Measurements from ENCODE around the gene GUSB.
"Not testable (repeated sequence)": the region's sequence is repeated elsewhere in the genome, so short reads cannot be mapped to it uniquely, and the experiment has no call there.

The GUSB gene

DNA sequence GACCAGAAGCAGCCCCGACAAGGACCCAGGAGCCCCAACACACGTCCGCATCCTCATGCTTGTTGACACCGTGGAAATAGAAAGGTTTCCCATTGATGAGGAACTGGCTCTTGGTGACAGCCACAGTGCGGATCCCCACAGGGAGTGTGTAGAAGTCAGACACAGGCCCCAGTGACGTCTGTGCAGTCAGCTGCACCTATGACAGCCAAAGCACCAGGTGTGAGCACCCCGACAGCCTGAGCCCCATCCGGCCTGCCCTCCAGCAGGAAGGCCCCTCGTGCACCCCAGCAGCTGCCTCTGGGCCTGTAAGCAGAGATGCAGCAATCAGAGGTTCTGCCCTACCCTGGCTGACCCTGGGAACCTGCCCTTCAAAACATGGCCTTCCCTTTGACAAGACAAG lies 7.1 kb downstream of the GUSB start:
- no peak for FAIRE-seq

DNA sequence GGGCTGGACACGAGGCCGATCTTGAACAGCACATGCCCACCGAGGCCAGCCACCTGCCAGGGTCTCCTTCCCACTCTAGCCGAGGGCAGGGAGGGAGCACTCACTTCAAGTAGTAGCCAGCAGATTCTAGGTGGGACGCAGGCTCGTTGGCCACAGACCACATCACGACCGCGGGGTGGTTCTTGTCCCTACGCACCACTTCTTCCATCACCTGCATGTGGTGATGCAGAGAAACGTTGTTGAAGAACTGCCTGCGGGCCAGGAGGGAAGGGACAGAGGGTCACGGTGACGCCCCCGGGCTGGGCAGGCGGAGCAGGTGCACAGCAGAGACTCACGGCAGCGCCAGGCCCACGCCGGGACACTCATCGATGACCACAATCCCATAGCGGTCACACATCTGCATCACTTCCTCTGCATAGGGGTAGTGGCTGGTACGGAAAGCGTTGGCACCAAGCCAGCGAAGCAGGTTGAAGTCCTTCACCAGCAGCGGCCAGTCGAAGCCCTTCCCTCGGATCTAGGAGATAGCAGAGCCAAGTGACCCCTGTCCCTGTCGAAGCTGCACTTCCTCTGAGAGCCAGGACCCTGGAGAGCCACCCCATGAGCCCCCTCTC lies 7.7 kb downstream of the GUSB start:
- FAIRE-seq, result no peak

DNA sequence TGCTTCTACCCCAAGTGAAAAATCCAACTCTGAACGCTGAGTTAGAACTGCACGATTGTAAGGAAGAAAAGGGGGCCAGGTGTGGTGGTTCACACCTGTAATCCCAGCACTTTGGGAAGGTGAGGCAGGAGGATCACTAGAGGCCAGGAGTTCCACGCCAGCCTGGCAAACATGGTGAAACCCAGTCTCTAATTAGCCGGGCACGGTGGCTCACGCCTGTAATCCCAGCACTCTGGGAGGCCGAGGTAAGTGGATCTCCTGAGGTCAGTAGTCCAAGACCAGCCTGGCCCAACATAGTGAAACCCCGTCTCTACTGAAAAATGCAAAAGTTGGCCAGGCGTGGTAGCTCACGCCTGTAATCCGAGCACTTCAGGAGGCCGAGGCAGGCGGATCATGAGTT lies 9.0 kb downstream of the GUSB start:
- no peak for FAIRE-seq

DNA sequence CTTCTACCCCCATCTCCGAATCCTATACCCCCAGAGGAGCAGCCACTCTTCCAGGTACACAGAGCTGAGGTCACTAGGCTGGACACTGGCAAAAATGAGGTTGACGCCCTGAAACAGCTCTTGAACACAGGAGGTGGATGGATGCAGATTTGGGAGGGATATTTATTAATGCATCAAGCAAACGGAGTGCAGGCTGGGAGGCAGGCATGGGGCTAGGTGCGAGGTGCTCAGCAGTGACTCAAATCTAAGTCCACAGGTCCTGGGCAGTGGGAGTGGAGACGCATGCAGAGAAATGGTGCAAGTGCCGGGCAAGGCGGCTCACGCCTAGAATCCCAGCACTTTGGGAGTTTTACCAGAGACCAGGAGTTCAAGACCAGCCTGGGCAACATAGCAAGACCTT lies 11.0 kb downstream of the GUSB start:
- no peak for FAIRE-seq

DNA sequence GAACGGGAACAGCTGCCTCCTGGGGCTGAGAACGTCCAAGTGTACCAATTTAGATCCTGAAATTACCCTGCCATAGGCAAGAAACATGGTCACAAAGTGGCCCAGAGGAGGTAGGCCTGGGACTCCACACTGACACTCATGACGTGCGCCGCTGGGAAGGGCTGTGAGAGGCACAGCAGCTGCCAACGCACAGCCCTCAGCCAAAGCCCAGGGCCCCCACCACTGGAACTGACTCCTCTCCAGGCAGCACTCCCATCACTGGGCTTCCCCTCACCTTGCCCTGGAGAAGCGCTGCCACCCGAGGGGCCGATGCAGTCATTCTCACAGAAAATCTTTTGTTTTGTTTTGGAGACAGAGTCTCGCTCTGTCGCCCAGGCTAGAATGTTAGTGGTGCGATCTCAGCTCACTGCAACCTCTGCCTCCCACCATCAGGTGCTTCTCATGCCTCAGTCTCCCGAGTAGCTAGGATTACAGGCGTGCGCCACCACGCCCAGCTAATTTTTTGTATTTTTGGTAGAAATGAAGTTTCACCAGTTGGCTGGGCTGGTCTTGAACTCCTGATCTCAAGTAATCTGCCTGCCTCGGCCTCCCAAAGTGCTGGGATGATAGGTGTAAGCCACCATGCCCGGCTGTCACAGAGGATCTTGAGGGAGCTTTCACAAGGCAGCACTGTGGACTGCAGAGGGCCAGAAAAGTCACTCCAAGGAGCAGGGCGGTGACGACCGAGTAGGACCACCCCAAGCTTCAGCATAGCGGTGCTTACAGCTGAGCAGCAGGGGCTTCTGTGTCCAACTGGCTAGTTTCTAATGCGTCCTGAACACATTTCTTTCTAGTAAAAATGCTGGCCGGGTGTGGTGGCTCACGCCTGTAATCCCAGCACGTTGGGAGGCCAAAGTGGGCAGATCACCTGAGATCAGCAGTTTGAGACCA lies 13.5 kb downstream of the GUSB start:
- no peak for FAIRE-seq

DNA sequence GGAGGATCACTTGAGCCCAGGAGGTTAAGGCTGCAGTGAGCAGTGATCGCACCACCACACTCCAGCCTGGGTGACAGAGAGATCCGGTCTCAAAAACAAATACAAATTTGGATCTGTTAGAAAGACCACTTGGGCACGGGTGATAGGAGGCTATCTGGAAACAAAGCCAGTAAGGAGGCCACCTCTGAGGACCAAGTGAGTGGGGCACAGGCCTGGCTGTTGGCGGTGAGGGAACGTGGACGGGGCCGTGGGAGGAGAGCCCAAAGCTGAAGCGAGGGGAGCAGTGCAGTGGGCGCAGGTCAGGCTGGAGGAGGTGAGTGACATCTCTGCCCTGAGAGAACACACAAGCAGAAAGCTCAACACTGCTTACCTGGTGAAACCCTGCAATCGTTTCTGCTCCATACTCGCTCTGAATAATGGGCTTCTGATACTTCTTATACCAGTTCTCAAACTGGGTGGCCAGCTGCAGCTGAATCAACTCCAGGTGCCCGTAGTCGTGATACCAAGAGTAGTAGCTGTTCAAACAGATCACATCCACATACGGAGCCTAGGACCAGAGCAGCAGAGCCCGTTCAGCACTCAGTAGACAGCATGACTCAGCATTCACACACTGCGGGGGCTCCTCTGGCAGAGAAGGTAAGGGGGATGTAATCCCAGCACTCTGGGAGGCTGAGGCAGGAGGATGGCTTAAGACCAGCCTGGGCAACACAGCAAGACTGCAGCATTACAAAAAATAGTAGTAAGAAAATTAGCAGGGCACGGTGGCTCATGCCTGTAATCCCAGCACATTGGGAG lies 14.5 kb downstream of the GUSB start:
- no peak for FAIRE-seq

DNA sequence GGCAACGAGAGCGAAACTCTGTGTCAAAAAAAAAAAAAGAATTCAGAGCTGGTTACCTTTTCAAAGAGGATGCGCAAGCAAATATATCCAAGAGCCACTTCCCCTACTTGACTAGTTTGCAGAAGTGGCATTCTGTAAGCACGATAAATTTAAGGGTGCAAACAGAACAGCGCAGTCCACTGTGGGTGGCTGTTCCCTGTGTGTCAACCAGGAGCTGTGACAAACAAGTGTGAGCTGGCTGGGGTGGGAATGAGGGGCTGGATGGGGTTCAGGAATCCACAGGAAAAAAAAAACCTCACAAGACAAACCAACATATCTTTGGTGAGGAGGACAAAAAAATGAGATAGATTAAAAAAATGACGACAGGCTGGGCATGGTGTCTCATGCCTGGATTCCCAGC lies 15.9 kb downstream of the GUSB start:
- no peak for FAIRE-seq

DNA sequence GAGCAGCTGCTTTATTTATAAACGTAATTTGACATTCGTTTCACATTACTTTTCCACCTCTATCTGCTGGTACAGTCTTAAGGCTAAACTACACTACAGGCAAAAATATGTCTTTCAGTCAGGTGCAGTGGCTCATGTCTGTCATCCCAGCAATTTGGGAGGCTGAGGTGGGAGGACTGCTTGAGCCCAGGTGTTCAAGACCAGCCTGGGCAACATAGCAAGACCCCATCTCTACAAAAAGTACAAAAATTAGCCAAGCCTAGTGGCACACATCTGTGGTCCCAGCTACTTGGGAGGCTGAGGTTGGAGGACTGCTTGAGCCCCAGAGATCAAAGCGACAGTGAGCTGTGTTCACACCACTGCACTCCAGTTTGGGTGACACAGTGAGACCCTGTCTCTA lies 17.3 kb downstream of the GUSB start:
- not testable (repeated sequence) for FAIRE-seq

DNA sequence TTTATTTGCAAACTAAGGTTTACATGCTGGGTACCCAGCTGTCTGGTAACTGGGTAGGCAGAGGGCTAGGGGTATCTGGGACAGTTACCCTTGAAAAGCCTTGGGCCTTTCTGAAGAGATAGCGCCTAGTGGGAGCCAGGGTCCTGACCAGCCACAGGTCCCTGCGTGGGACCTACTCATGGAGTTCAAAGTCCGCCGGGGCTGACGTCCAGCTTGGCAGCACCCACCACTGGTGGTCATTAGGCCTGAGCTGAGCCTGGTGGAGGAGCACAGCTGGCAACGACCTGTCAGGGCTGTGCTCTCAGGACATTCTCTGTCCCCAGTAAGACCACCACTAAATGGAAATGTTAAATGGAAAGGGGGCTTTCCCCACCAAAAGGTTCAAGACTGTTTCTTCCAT lies 20.0 kb downstream of the GUSB start:
- FAIRE-seq, result no peak

DNA sequence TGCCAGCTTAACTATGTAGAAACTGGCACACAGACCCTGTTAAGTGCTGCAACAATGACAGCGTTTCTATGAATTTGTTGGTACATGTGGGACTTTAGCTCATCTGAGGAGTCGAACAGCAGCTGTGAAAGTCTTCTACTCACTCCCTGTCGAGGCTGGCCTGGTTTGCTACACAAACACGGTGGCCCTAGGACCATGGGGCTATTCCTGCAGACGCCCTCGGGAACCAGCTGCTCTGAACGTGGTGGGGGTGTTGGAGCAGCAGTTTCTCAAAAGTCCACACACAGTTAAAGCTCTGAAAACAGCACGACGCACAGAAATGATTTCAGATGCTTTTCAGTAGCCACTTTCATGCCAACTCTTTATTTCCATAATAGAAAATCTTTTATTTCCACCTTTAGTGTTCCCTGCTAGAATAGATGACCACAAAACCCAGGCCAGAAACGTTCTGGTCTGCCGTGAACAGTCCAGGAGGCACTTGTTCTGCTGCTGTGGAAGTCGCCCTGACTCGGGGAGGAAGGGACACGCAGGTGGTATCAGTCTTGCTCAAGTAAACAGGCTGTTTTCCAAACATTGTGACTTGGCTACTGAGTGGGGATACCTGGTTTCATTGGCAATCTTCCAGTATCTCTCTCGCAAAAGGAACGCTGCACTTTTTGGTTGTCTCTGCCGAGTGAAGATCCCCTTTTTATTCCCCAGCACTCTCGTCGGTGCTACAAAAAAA lies 21.5 kb downstream of the GUSB start:
- no peak for FAIRE-seq

DNA sequence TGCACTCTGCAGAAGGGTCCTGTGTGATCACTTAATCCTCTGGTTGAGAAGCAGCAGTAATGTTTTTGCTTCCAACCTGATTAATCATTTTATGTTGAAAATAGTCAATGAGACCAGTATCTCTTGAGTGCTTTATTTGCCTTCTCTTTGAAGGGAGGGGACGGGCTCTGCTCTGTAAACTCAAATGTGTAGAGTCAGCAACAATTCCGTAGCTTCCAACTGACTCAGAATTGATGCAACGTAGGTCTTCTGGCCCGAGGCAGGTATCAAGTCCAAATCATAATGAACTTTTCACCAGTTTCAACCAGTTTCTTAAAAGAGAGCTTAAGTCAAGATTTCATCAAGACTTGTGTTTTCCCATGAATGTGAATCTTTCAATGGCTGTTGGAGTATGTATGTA lies 26.3 kb downstream of the GUSB start:
- no peak for FAIRE-seq

DNA sequence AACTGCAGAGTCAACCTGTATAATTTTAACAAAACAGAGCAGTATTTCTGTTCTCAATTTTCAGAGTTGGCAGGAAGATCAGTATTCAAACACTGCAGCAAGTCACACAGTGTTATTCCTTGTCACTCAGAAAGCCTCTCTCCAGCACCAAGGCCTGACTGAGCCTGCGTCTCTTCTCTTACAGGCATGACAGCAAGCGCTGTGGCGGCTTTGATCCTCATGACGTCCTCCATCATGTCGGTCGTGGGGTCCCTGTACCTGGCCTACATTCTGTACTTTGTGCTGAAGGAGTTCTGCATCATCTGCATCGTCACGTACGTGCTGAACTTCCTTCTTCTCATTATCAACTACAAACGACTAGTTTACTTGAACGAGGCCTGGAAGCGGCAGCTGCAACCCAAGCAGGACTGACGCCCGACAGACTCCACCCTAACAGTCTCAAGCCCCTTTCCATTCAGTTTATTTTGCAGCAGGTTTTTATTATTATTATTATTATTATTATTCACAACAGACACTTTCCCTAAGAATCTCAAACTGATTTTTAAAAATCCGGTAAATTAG lies 28.0 kb downstream of the GUSB start:
- no peak for FAIRE-seq

DNA sequence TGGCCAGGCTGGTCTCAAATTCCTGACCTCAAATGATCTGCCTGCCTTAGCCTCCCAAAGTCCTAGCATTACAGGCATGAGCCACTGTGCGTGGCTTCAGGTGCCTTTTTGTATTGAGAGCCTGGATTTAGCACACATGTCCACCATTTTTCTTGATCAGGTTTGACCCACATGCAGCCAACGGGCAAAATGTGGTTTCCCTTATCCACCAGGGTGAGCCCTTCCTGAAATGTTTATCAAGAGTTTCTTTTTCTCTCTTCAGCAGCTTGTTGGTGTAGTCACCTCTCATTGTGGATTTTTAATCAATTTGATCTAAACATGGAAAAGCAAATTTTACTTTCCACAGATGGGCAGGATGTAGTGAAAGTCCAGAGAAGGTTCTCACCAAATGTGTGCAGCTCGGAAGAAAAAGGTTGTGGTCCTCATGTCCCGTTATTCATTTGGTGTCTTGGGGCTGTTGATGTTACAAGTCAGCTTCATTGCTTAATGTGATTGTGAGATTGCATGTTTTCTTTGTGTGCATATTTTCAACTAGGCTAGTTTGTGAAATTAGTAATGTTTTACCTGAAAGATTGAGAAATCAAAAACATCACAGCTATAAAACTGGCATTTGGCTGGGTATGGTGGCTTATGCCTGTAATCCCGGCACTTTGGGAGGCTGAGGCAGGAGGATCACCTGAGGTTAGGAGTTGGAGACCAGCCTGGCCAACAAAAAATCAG lies 28.9 kb downstream of the GUSB start:
- no peak for FAIRE-seq

DNA sequence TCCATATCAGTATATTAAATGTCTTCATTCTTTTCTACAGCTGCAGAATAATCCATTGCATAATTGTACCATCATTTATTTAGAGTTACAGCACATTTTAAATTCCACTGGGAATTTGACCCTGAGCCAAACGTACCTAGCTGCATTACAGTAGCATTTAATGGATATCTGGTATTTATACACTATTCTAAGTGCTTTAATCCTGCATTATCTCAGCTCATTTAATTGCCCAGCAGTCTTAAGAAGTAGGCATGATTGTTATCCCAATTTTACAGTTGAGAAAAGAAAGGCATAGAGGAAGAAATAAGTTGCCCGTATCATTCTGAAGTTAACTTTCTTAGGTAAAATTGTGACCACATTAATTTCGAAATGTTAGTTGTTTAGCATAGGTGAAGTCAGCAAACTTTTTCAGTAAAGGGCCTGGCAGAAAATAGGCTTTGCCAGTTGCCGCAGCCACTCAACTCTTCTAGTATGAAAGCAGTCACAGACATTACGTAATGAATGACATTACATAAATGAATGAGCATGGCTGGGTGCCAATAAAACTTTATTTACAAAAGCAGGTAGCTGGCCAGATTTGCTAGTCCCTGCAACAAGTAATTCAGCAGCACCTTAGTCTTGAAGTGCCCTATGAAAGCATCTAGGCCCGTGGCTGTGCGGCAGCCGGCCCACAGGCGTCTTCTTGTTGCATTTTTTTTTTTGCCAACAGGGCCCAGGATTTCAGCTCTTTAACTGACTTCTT lies 30.0 kb downstream of the GUSB start:
- no peak for FAIRE-seq

DNA sequence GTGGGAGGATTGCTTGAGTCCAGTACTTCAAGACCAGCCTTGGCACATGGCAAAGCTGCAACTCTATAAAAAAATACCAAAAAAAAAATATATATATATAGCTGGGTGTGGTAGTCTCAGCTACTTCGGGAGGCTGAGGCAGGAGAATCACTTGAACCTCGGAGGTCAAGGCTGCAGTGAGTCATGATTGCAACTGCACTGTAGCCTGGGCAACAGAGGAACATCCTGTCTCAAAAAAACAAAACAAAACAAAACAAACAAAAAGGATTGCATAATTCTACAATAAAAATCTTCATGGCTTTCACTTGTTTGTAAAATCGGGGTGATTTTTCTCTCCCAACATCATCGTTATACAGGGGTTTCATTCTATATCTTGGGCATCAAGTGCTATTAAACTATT lies 35.1 kb downstream of the GUSB start:
- no peak for FAIRE-seq

DNA sequence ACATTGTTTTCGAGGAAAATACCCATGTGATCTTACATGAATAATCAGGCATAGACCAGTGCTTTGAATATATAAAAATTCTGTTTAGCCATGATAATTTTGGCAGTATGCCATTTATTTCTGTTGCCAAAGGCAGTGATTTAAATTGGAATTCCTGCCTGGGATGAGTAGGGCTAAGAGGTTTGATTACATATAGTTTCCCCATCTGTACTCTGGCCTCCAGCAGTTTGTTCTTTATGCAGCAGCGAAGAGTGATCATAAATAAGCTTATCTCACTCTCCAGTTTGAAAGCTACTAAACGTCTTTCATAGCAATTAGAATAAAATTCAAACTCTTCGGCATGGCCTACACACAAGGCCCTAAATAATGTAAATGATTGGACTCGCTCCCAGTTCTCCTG lies 36.2 kb downstream of the GUSB start:
- FAIRE-seq, result not testable (repeated sequence)

DNA sequence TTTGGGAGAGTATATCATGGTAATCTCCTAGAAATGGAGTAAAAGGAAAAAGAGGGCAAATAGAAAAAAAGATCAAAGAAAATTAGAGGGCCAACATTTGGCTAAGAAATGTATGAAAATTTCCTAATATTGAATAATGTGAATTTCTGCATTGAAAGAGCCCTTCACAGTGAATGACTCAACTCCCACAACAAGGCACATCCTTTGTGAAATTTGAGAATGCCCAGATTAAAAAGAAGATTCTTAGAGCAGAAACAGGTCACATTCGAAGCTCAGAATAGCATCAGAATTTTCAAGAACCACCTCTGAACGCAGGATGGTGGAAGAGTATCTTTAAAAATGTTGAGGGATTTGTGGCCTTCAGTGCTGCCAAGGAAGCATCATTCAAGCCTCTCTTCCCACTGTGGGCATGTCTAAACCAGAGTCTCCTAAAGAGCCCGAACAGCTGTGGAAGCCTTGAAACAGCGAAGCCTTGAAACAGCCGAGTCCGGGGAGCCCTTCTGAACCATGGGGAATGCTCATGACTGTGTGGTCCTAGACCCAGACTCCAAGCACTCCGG lies 43.6 kb downstream of the GUSB start:
- FAIRE-seq, result no peak

DNA sequence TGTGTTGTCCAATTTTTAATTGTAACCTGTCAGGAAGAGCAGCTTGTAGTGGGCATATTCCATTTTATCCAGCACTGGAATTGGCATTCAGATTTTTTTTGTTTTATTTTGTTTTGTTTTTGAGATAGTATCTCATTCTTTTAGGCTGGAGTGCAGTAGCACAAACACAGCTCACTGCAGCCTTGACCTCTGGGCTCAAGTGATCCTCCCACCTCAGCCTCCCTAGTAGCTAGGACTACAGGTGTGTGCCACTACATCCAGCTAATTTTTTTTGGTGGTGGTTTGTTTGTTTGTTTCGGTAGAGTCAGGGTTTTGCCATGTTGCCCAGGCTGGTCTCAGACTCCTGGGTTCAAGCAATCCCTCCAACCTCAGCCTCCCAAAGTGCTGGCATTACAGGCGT lies 44.7 kb downstream of the GUSB start:
- FAIRE-seq, result no peak

DNA sequence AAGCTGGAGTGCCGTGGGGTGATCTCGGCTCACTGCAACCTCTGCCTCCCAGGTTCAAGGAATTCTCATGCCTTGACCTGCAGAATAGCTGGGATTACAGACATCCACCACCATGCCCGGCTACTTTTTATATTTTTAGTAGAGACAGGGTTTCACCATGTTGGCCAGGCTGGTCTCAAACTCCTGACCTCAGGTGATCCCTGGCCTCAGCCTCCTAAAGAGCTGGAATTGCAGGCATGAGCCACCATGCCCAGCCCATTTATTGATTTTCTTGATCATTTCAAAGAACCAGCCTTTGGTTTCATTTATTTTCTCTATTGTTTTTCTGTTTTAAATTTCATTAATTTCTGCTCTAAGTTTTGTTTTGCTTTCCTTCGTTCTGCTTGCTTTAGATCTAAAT lies 50.3 kb downstream of the GUSB start:
- no peak for FAIRE-seq

DNA sequence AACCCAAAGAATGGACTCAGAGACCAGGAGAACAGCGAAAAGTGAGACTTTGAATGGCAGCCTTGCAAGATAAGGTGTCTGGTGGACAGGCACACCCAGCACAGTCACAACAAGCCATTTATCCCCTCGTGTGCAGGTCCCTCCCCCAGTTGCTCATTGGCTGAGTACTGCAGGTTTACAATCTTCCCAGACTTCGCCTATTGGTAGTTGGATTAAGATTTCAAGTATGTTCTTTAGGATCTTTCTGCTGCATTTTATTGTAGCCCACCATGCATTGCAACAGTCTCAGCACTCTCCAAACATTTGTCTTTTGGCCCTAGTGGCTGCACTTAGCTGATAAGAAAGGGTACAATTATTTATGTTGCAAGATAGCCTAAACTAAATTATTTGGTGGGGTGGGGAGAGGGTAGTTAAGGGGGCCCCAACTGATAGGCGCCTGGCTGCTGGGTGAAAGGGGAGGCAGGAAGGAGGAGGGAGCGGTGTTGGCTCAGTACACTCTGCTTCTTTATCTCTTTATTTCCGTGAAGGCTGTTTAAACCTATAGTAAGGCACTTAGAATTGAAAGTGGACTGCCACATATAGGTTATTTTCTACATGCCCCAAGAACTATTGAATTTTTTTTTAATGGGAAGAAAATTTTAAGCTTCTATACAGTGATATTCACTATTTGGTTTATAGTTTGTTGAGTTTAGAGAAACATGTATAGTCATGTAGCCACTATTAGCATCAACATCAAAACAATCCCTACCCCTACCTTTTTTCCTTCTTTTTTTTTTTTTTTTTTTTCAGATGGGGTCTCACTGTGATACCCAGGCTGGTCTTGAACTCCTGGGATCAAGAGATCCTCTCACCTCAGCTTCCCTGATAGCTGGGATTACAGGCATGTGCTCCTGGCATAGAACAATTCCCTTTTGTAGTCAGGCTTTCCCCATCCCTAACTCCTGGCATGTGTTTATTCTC lies 54.2 kb downstream of the GUSB start:
- FAIRE-seq, result no peak

Data from A204.1 (cell line).